ENCODE results near the gene TDRD3. TPM values are rescaled to one million over a fixed set of nuclear protein-coding genes. Genes with fewer than 3 reads are reported as not detected.

Gene TDRD3
- 20.1 TPM for polyA plus RNA-seq (2013, experiment 1 of 2)
- 20.7 TPM for polyA plus RNA-seq (2013, experiment 2 of 2)

GRCh38 chr13:60396783-60397703 lies at the start of gene TDRD3:
Gene TDRD3 (plus strand): TSS chr13:60397220. CDS start chr13:60397365, 145 bp downstream.
- H4K8ac ChIP-seq (ENCODE audit: low read depth, low read length) = no peak within 1 kb of the TSS
- peak; percentile 79 for DNase-seq (ENCODE audit: low spot score)
- H2AK5ac ChIP-seq (ENCODE audit: low read depth, low read length) = no peak within 1 kb of the TSS
- H3K27ac ChIP-seq (replicated peaks; ENCODE audit: low read length) = peak within 1 kb of the TSS; percentile 84
- no peak within 1 kb of the TSS for H3K23ac ChIP-seq (ENCODE audit: low read depth, low read length, poor library complexity)
- peaks cover 2 to 8% of the 10 kb centered on the region in 2 donors for H3K4me1 ChIP-seq (ENCODE audit: control insufficient read depth in 2 of 2, insufficient read depth in 1 of 2, low read depth in 1 of 2, low read length in 2 of 2)
- no peaks in the 10 kb centered on the region for H3K27me3 ChIP-seq (ENCODE audit: control insufficient read depth in 3 of 3, insufficient read depth in 3 of 3, low read depth in 1 of 3, low read length in 3 of 3)
- H3K9ac ChIP-seq (ENCODE audit: low read depth, low read length, poor library complexity) = peak within 1 kb of the TSS; percentile 82
- no peaks in the 10 kb centered on the region for H3K36me3 ChIP-seq (replicated peaks in 1 of 2; ENCODE audit: control insufficient read depth in 2 of 2, insufficient read depth in 2 of 2, low read length in 2 of 2)
- no CpG with 5 or more reads among the region's 84 CpGs for WGBS, 2 donors (ENCODE audit: extremely low coverage in 2 of 2, insufficient read length in 2 of 2, insufficient replicate concordance in 1 of 2)
- no peaks in the 10 kb centered on the region for H3K79me1 ChIP-seq (ENCODE audit: low read depth, low read length)
- H2BK15ac ChIP-seq (ENCODE audit: low read length) = no peak within 1 kb of the TSS
- no peak within 1 kb of the TSS for H2BK120ac ChIP-seq (ENCODE audit: low read depth, low read length)
- peak within 1 kb of the TSS; percentile 97 for H2AFZ ChIP-seq (ENCODE audit: low read length)
- H3K4me2 ChIP-seq (ENCODE audit: insufficient read depth, low read length, poor library complexity, severe bottlenecking) = peak within 1 kb of the TSS; percentile 99
- no peak within 1 kb of the TSS for H3K14ac ChIP-seq (ENCODE audit: low read length)
- H2BK12ac ChIP-seq (ENCODE audit: low read length) = no peak within 1 kb of the TSS
- no peaks in the 10 kb centered on the region for H3K9me3 ChIP-seq (replicated peaks in 1 of 2; ENCODE audit: control insufficient read depth in 2 of 2, insufficient read depth in 1 of 2, low read depth in 1 of 2, low read length in 2 of 2)
- H2BK5ac ChIP-seq (ENCODE audit: low read length) = peak within 1 kb of the TSS; percentile 93
- peak within 1 kb of the TSS; percentile 93 for H3K18ac ChIP-seq (ENCODE audit: low read length)
- H3K4me3 ChIP-seq (ENCODE audit: low read length in 2 of 2) = peak within 1 kb of the TSS; percentile 92 to 96
- H4K91ac ChIP-seq (ENCODE audit: low read depth, low read length, poor library complexity) = no peak within 1 kb of the TSS
- H3K4ac ChIP-seq (ENCODE audit: low read length) = no peak within 1 kb of the TSS

- Histone ChIP-seq H3K27me3 (ENCODE audit: control insufficient read depth in 3 of 3, insufficient read depth in 3 of 3, low read depth in 1 of 3, low read length in 3 of 3) (no peaks in the 10 kb centered on the region), H3K14ac (ENCODE audit: low read length) (no peak overlapping the region), H2BK15ac (ENCODE audit: low read length) (no peak overlapping the region), H4K91ac (ENCODE audit: low read depth, low read length, poor library complexity) (no peak overlapping the region), H3K9ac (ENCODE audit: low read depth, low read length, poor library complexity) (no peak overlapping the region), H3K9me3 (replicated peaks in 1 of 2; ENCODE audit: control insufficient read depth in 2 of 2, insufficient read depth in 1 of 2, low read depth in 1 of 2, low read length in 2 of 2) (peaks cover 2 to 3% of the 10 kb centered on the region in 2 donors), H2BK120ac (ENCODE audit: low read depth, low read length) (no peak overlapping the region), H2BK5ac (ENCODE audit: low read length) (no peak overlapping the region), H3K79me1 (ENCODE audit: low read depth, low read length) (no peaks in the 10 kb centered on the region), H2AFZ (ENCODE audit: low read length) (peak overlapping the region; percentile 28), H2BK12ac (ENCODE audit: low read length) (no peak overlapping the region), H3K23ac (ENCODE audit: low read depth, low read length, poor library complexity) (no peak overlapping the region), H2AK5ac (ENCODE audit: low read depth, low read length) (no peak overlapping the region), H3K36me3 (replicated peaks in 1 of 2; ENCODE audit: control insufficient read depth in 2 of 2, insufficient read depth in 2 of 2, low read length in 2 of 2) (no peaks in the 10 kb centered on the region), H3K27ac (replicated peaks; ENCODE audit: low read length) (no peak overlapping the region), H3K4me3 (ENCODE audit: low read length in 2 of 2) (no peak overlapping the region), H4K8ac (ENCODE audit: low read depth, low read length) (no peak overlapping the region), H3K18ac (ENCODE audit: low read length) (no peak overlapping the region), H3K4me1 (ENCODE audit: control insufficient read depth in 2 of 2, insufficient read depth in 1 of 2, low read depth in 1 of 2, low read length in 2 of 2) (peaks cover 0 to 5% of the 10 kb centered on the region in 2 donors), H3K4me2 (ENCODE audit: insufficient read depth, low read length, poor library complexity, severe bottlenecking) (no peak overlapping the region), H3K4ac (ENCODE audit: low read length) (no peak overlapping the region)
- WGBS, 2 donors (ENCODE audit: extremely low coverage in 2 of 2, insufficient read length in 2 of 2, insufficient replicate concordance in 1 of 2) = no CpG with 5 or more reads among the region's 2 CpGs
- DNase-seq (ENCODE audit: low spot score) = no peak
Measured at GRCh38 chr13:60347690-60348089, 49.3 kb upstream of the TDRD3 start.

GRCh38 chr13:60348097-60348496 lies 48.9 kb upstream of the TDRD3 start:
- Histone ChIP-seq H3K27ac (replicated peaks; ENCODE audit: low read length) (no peak overlapping the region), H2BK120ac (ENCODE audit: low read depth, low read length) (no peak overlapping the region), H3K23ac (ENCODE audit: low read depth, low read length, poor library complexity) (no peak overlapping the region), H3K18ac (ENCODE audit: low read length) (no peak overlapping the region), H3K4ac (ENCODE audit: low read length) (no peak overlapping the region), H3K9me3 (replicated peaks in 1 of 2; ENCODE audit: control insufficient read depth in 2 of 2, insufficient read depth in 1 of 2, low read depth in 1 of 2, low read length in 2 of 2) (peaks cover 2 to 4% of the 10 kb centered on the region in 2 donors), H3K4me1 (ENCODE audit: control insufficient read depth in 2 of 2, insufficient read depth in 1 of 2, low read depth in 1 of 2, low read length in 2 of 2) (peaks cover 0 to 5% of the 10 kb centered on the region in 2 donors), H3K36me3 (replicated peaks in 1 of 2; ENCODE audit: control insufficient read depth in 2 of 2, insufficient read depth in 2 of 2, low read length in 2 of 2) (no peaks in the 10 kb centered on the region), H4K8ac (ENCODE audit: low read depth, low read length) (no peak overlapping the region), H2AFZ (ENCODE audit: low read length) (peak overlapping the region; percentile 28), H3K4me2 (ENCODE audit: insufficient read depth, low read length, poor library complexity, severe bottlenecking) (no peak overlapping the region), H2AK5ac (ENCODE audit: low read depth, low read length) (no peak overlapping the region), H3K4me3 (ENCODE audit: low read length in 2 of 2) (no peak overlapping the region), H3K79me1 (ENCODE audit: low read depth, low read length) (no peaks in the 10 kb centered on the region), H3K27me3 (ENCODE audit: control insufficient read depth in 3 of 3, insufficient read depth in 3 of 3, low read depth in 1 of 3, low read length in 3 of 3) (no peaks in the 10 kb centered on the region), H2BK5ac (ENCODE audit: low read length) (no peak overlapping the region), H2BK12ac (ENCODE audit: low read length) (no peak overlapping the region), H4K91ac (ENCODE audit: low read depth, low read length, poor library complexity) (no peak overlapping the region), H3K9ac (ENCODE audit: low read depth, low read length, poor library complexity) (no peak overlapping the region), H2BK15ac (ENCODE audit: low read length) (no peak overlapping the region), H3K14ac (ENCODE audit: low read length) (no peak overlapping the region)
- no CpG with 5 or more reads among the region's 3 CpGs for WGBS, 2 donors (ENCODE audit: extremely low coverage in 2 of 2, insufficient read length in 2 of 2, insufficient replicate concordance in 1 of 2)
- no peak for DNase-seq (ENCODE audit: low spot score)

GRCh38 chr13:60351326-60351725 lies 45.7 kb upstream of the TDRD3 start:
- H4K91ac ChIP-seq (ENCODE audit: low read depth, low read length, poor library complexity) = no peak overlapping the region
- no CpG with 5 or more reads among the region's 2 CpGs for WGBS, 2 donors (ENCODE audit: extremely low coverage in 2 of 2, insufficient read length in 2 of 2, insufficient replicate concordance in 1 of 2)
- H2BK15ac ChIP-seq (ENCODE audit: low read length) = no peak overlapping the region
- H3K4me1 ChIP-seq (ENCODE audit: control insufficient read depth in 2 of 2, insufficient read depth in 1 of 2, low read depth in 1 of 2, low read length in 2 of 2) = peaks cover 0 to 2% of the 10 kb centered on the region in 2 donors
- no peak for DNase-seq (ENCODE audit: low spot score)
- H2BK5ac ChIP-seq (ENCODE audit: low read length) = no peak overlapping the region
- H3K23ac ChIP-seq (ENCODE audit: low read depth, low read length, poor library complexity) = no peak overlapping the region
- no peak overlapping the region for H3K4me2 ChIP-seq (ENCODE audit: insufficient read depth, low read length, poor library complexity, severe bottlenecking)
- H3K9me3 ChIP-seq (replicated peaks in 1 of 2; ENCODE audit: control insufficient read depth in 2 of 2, insufficient read depth in 1 of 2, low read depth in 1 of 2, low read length in 2 of 2) = peaks cover 2 to 4% of the 10 kb centered on the region in 2 donors
- no peaks in the 10 kb centered on the region for H3K79me1 ChIP-seq (ENCODE audit: low read depth, low read length)
- H3K9ac ChIP-seq (ENCODE audit: low read depth, low read length, poor library complexity) = no peak overlapping the region
- H3K4ac ChIP-seq (ENCODE audit: low read length) = no peak overlapping the region
- no peak overlapping the region for H3K4me3 ChIP-seq (ENCODE audit: low read length in 2 of 2)
- H3K18ac ChIP-seq (ENCODE audit: low read length) = no peak overlapping the region
- H3K36me3 ChIP-seq (replicated peaks in 1 of 2; ENCODE audit: control insufficient read depth in 2 of 2, insufficient read depth in 2 of 2, low read length in 2 of 2) = no peaks in the 10 kb centered on the region
- H2BK12ac ChIP-seq (ENCODE audit: low read length) = no peak overlapping the region
- no peak overlapping the region for H4K8ac ChIP-seq (ENCODE audit: low read depth, low read length)
- H3K27ac ChIP-seq (replicated peaks; ENCODE audit: low read length) = no peak overlapping the region
- H3K14ac ChIP-seq (ENCODE audit: low read length) = no peak overlapping the region
- H2AK5ac ChIP-seq (ENCODE audit: low read depth, low read length) = no peak overlapping the region
- H2AFZ ChIP-seq (ENCODE audit: low read length) = no peak overlapping the region
- no peak overlapping the region for H2BK120ac ChIP-seq (ENCODE audit: low read depth, low read length)
- H3K27me3 ChIP-seq (ENCODE audit: control insufficient read depth in 3 of 3, insufficient read depth in 3 of 3, low read depth in 1 of 3, low read length in 3 of 3) = no peaks in the 10 kb centered on the region
